Esophagus squamous epithelium (tissue), 5 donors: ENCODE measurements around the gene KLHL11. TPM values are rescaled to one million over a fixed set of nuclear protein-coding genes. Genes with fewer than 3 reads are reported as not detected.

Source experiments
- DNase-seq: peaks from one replicate; lab custom pipeline; 2025; lab: John Stamatoyannopoulos, UW
- H3K27ac ChIP-seq, 4 donors: fragments of 200-600 bp; sonication (generic); one replicate each; pipeline ENCODE4 v1.5.1; 2016 to 2019; ENCODE audit warnings: mild to moderate bottlenecking in 1 of 4
- H3K27me3 ChIP-seq, 4 donors: fragments of 200-600 bp; sonication (generic); 1 replicate in 3 of 4; 2 replicates in 1 of 4; pipeline versions ENCODE4 v1.5.1 to v1.6.0; 2017 to 2021; ENCODE audit warnings: antibody characterized with exemption in 1 of 4
- H3K36me3 ChIP-seq, 3 donors: fragments of 200-600 bp; sonication (generic); one replicate each; pipeline ENCODE4 v1.5.1; 2016 to 2019
- H3K4me1 ChIP-seq, 3 donors: fragments of 200-600 bp; sonication (generic); one replicate each; pipeline ENCODE4 v1.5.1; 2017 to 2019
- H3K4me3 ChIP-seq, 4 donors: fragments of 200-600 bp; sonication (generic); 1 replicate in 3 of 4; 2 replicates in 1 of 4; pipeline ENCODE4 v1.5.1; 2016 to 2019; ENCODE audit warnings: mild to moderate bottlenecking in 2 of 4, moderate library complexity in 1 of 4
- H3K9me3 ChIP-seq, 3 donors: fragments of 200-600 bp; sonication (generic); one replicate each; pipeline ENCODE4 v1.5.1; 2016 to 2019
- CTCF ChIP-seq, 6 experiments: fragments of 450-650 bp in 4 of 6; fragments of 200-600 bp in 2 of 6; sonication (generic) in 2 of 6; IDR thresholded peaks; one replicate each; pipeline ENCODE4 v1.5.1; 2016 to 2019; ENCODE audit warnings: antibody characterized with exemption in 6 of 6, mild to moderate bottlenecking in 4 of 6, moderate library complexity in 4 of 6
- POLR2A ChIP-seq, 4 donors: fragments of 450-650 bp; IDR thresholded peaks; one replicate each; pipeline ENCODE4 v1.6.1; 2017; ENCODE audit warnings: antibody characterized with exemption in 4 of 4, mild to moderate bottlenecking in 4 of 4, moderate library complexity in 3 of 4
- WGBS, 2 donors: methylation state at CpG; one replicate each; pipeline ENCODE4 v1.1.5; 2018; 5-methylcytosine and 5-hydroxymethylcytosine counted together
- intact Hi-C: fragments of 100-400 bp; cut with DNase I; formaldehyde crosslinking; loops from one replicate; pipeline ENCODE4 v1.15.0; 2022
- total RNA-seq, 4 donors: library from RNA; depleted of rRNA; stranded (reverse); fragments of >200 nt; gene quantifications; one replicate each; pipeline ENCODE4 v1.1.0, GENCODE V29; 2016
- donor health status: DM: yes; HTN: yes; CAD: no.

The KLHL11 gene
- total RNA-seq, 4 donors from 2014 or later: 11.8 to 20.4 (median 13.1) TPM

- 92 to 98% methylated on average over 9 to 16 of the region's 20 CpGs for WGBS, 2 donors
- no peaks in the 10 kb centered on the region for H3K36me3 ChIP-seq
- H3K4me3 ChIP-seq: no peak overlapping the region
- no peak overlapping the region for H3K27ac ChIP-seq
- TF ChIP-seq CTCF (IDR thresholded peaks at IDR 0.05): no peak
- TF ChIP-seq POLR2A (IDR thresholded peaks at IDR 0.05): no peak
- H3K27me3 ChIP-seq: peaks cover 0 to 23% (median 0%) of the 10 kb centered on the region in 4 donors
- H3K9me3 ChIP-seq: no peaks in the 10 kb centered on the region
- intact Hi-C loops: no loop called here
- no peak for DNase-seq
- H3K4me1 ChIP-seq: peaks cover under 1 to 10% (median 3%) of the 10 kb centered on the region in 3 donors
Observed at GRCh38 chr17:41818024-41818423, 47.2 kb downstream of the KLHL11 start.

- intact Hi-C loops: no loop called here
- no peak for DNase-seq
- Histone ChIP-seq H3K27me3 (peaks cover 0 to 35% (median 0%) of the 10 kb centered on the region in 4 donors), H3K27ac (no peak overlapping the region), H3K36me3 (no peaks in the 10 kb centered on the region), H3K4me1 (peaks cover 7 to 23% (median 12%) of the 10 kb centered on the region in 3 donors), H3K9me3 (no peaks in the 10 kb centered on the region), H3K4me3 (no peak overlapping the region)
- TF ChIP-seq POLR2A (IDR thresholded peaks at IDR 0.05) (no peak), CTCF (IDR thresholded peaks at IDR 0.05) (no peak)
- WGBS, 2 donors: 87 to 89% methylated on average over 12 to 14 of the region's 23 CpGs
Observed at GRCh38 chr17:41816637-41817320, 48.4 kb downstream of the KLHL11 start.

GRCh38 chr17:41814195-41814594 is 51.0 kb downstream of the KLHL11 start:
- Histone ChIP-seq H3K27me3 (peaks cover 0 to 28% (median 0%) of the 10 kb centered on the region in 4 donors), H3K9me3 (no peaks in the 10 kb centered on the region), H3K27ac (no peak overlapping the region), H3K4me1 (peaks cover 22 to 48% (median 33%) of the 10 kb centered on the region in 3 donors), H3K4me3 (no peak overlapping the region), H3K36me3 (no peaks in the 10 kb centered on the region)
- no peak for TF ChIP-seq CTCF (IDR thresholded peaks at IDR 0.05)
- no peak for TF ChIP-seq POLR2A (IDR thresholded peaks at IDR 0.05)
- intact Hi-C loops: no loop called here
- no peak for DNase-seq
- WGBS, 2 donors: 40 to 83% methylated on average over 1 of the region's 1 CpG

GRCh38 chr17:41813699-41814124 is 51.5 kb downstream of the KLHL11 start:
- no peaks in the 10 kb centered on the region for H3K36me3 ChIP-seq
- no peak for TF ChIP-seq CTCF (IDR thresholded peaks at IDR 0.05)
- no peak for TF ChIP-seq POLR2A (IDR thresholded peaks at IDR 0.05)
- peaks cover 0 to 25% (median 0%) of the 10 kb centered on the region in 4 donors for H3K27me3 ChIP-seq
- 69 to 72% methylated on average over 6 to 8 of the region's 9 CpGs for WGBS, 2 donors
- DNase-seq: no peak
- H3K9me3 ChIP-seq: no peaks in the 10 kb centered on the region
- intact Hi-C loops: no loop called here
- peak overlapping the region in 2 of 4 donors; percentile 73 to 78 for H3K27ac ChIP-seq
- peak overlapping the region in 2 of 4 donors; percentile 72 to 85 for H3K4me3 ChIP-seq
- peaks cover 22 to 53% (median 33%) of the 10 kb centered on the region in 3 donors for H3K4me1 ChIP-seq

GRCh38 chr17:41813152-41813680 is 52.0 kb downstream of the KLHL11 start:
- Histone ChIP-seq H3K27me3 (peaks cover 0 to 25% (median 0%) of the 10 kb centered on the region in 4 donors), H3K4me3 (peak overlapping the region; percentile 50 to 85 (median 61)), H3K27ac (peak overlapping the region; percentile 37 to 78 (median 65)), H3K4me1 (peaks cover 22 to 54% (median 33%) of the 10 kb centered on the region in 3 donors), H3K9me3 (no peaks in the 10 kb centered on the region), H3K36me3 (no peaks in the 10 kb centered on the region)
- intact Hi-C loops: no loop called here
- TF ChIP-seq POLR2A (IDR thresholded peaks at IDR 0.05): no peak
- no peak for TF ChIP-seq CTCF (IDR thresholded peaks at IDR 0.05)
- DNase-seq: no peak
- WGBS, 2 donors: 44 to 47% methylated on average over 8 to 9 of the region's 12 CpGs
